ENCODE data around the gene MAPKAPK3.

Gene MAPKAPK3

GRCh38 chr3:50623840-50624474 lies 7.0 kb downstream of the MAPKAPK3 start:
- Histone ChIP-seq H3K4me3 (no peak overlapping the region), H3K27ac (peak overlapping the region in 1 of 2 donors; percentile 51)
- no peak for DNase-seq (ENCODE audit: low spot score)
- TF ChIP-seq CTCF (IDR thresholded peaks at IDR 0.05), result no peak

GRCh38 chr3:50624634-50625033 lies 7.7 kb downstream of the MAPKAPK3 start:
- H3K4me3 ChIP-seq, result no peak overlapping the region
- DNase-seq (ENCODE audit: low spot score), result no peak
- TF ChIP-seq CTCF (IDR thresholded peaks at IDR 0.05), result no peak
- peak overlapping the region in 1 of 2 donors; percentile 51 for H3K27ac ChIP-seq

- no peak overlapping the region for H3K4me3 ChIP-seq
- H3K27ac ChIP-seq, result peak overlapping the region in 1 of 2 donors; percentile 7
- no peak for TF ChIP-seq CTCF (IDR thresholded peaks at IDR 0.05)
Observed at GRCh38 chr3:50625231-50626182, 8.6 kb downstream of the MAPKAPK3 start.

GRCh38 chr3:50626401-50626800 lies 9.4 kb downstream of the MAPKAPK3 start:
- no peak for DNase-seq (ENCODE audit: low spot score)
- Histone ChIP-seq H3K4me3 (no peak overlapping the region), H3K27ac (peak overlapping the region in 1 of 2 donors; percentile 7)
- TF ChIP-seq CTCF (IDR thresholded peaks at IDR 0.05), result no peak

More at GRCh38 chr3:50625231-50626182, 8.6 kb downstream of the MAPKAPK3 start:
- DNase-seq (ENCODE audit: low spot score), result no peak

- H3K4me3 ChIP-seq, result no peak overlapping the region
- DNase-seq (ENCODE audit: low spot score), result no peak
- TF ChIP-seq CTCF (IDR thresholded peaks at IDR 0.05), result no peak
- H3K27ac ChIP-seq, result peak overlapping the region in 1 of 2 donors; percentile 65
Observed at GRCh38 chr3:50627407-50628051, 10.6 kb downstream of the MAPKAPK3 start.

- TF ChIP-seq CTCF (IDR thresholded peaks at IDR 0.05), result no peak
- Histone ChIP-seq H3K27ac (no peak overlapping the region), H3K4me3 (no peak overlapping the region)
- no peak for DNase-seq (ENCODE audit: low spot score)
Observed at GRCh38 chr3:50628601-50629000, 11.7 kb downstream of the MAPKAPK3 start.

All from coronary artery (tissue), 2 donors.